Measurements from ENCODE around the gene TBCD.

Gene TBCD

DNA sequence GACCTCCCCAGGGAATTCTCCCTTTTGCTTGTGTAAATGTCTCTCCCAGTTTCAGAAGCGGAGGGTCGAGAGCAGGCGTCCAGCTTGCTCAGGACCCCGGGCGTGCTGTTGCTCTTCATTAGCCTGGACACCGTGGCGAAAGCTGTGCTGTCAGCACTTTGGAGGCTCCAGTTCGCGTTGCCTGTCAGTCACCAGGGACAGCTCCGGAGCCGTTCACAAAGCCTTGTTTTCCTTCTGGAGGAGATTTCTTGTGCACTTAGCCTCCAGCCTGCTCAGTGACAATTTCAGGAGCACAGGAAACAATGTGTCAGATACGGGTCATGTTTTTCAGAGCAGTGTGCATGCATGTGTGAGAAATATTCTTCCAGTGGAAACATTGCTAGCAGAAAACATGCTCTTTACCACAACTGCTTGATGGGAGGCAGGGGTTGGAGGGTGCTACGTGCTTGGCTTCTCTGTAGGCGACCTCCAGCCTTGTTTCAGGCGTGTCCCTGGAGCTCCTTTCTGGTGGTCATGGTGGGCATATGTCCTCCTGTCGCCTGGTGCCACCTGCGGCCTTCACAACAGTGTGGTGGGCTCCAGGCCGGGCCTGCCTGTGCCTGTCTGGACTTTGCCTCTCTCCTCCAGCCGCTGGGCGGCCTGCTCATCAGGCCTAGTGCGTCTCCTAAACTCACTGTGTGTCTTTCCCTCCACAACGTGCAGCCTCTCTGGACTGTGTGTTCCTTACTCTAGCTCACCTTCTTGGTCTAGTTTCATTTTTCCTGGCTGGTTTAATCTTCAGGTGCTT lies 59.0 kb downstream of the TBCD start:
- DNase-seq (ENCODE audit: low read depth), result no peak

DNA sequence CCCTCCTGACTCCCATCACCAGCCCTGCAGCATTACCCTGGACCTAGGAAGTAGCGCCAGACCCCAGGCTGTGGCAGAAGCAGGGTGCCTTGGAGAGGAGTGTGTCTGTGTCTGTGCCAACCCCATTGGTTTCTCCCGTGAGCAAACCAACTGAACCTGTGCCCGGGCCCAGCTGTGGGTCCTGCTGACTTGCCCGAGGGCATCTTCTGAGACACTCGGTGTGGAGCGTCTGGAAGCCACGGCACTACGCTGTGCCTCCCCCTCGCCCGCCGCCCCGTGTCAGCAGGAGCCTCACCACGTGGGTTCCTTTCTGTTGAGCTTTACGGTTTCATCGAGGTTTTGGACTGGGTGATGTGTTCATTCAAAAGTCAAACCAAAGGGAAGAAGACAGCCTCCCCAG lies 60.2 kb downstream of the TBCD start:
- DNase-seq (ENCODE audit: low read depth), result no peak

DNA sequence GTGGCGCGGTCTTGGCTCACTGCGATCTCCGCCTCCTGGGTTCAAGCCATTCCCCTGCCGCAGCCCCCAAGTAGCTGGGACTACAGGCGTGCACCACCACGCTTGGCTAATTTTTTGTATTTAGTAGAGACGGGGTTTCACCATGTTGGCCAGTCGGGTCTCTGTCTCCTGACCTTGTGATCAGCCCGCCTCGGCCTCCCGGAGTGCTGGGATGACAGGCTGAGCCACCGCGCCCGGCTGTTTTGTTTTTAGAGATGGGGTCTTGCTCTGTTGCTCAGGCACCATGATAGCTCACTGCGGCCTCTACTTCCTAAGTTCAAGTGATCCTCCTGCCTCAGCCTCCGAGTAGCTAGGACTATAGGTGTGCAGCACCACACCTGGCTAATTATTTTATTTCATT lies 60.7 kb downstream of the TBCD start:
- DNase-seq (ENCODE audit: low read depth), result no peak

- DNase-seq (ENCODE audit: low read depth), result no peak
Measured at GRCh38 chr17:82813299-82814051, 61.6 kb downstream of the TBCD start.

- DNase-seq (ENCODE audit: low read depth), result no peak
Measured at GRCh38 chr17:82814834-82815233, 63.0 kb downstream of the TBCD start.

DNA sequence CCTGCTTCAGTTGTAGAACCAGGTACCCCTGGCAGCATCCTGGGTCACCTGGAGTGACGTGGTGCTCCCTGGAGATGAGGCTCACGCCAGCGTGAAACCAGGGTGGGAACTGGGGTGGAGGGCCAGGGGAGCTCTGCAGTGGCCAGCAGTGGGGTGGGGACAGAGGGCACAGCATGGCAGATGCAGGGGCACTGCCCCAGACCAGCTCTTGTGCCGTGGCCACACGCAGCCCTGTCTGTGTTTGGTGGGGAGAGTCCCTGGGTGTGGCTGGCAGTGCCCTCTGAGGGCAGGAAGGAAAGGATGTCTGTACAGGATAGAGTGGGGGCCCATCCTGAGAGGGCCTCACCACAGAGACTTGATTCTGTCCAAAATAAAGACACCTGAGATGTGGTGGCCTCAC lies 63.5 kb downstream of the TBCD start:
- DNase-seq (ENCODE audit: low read depth), result no peak

- DNase-seq (ENCODE audit: low read depth), result no peak
Measured at GRCh38 chr17:82815790-82816305, 64.0 kb downstream of the TBCD start.

- no peak for DNase-seq (ENCODE audit: low read depth)
Measured at GRCh38 chr17:82816358-82816757, 64.5 kb downstream of the TBCD start.

GRCh38 chr17:82817947-82818346 lies 66.1 kb downstream of the TBCD start:
- no peak for DNase-seq (ENCODE audit: low read depth)

- no peak for DNase-seq (ENCODE audit: low read depth)
Measured at GRCh38 chr17:82820278-82821251, 68.7 kb downstream of the TBCD start.

DNA sequence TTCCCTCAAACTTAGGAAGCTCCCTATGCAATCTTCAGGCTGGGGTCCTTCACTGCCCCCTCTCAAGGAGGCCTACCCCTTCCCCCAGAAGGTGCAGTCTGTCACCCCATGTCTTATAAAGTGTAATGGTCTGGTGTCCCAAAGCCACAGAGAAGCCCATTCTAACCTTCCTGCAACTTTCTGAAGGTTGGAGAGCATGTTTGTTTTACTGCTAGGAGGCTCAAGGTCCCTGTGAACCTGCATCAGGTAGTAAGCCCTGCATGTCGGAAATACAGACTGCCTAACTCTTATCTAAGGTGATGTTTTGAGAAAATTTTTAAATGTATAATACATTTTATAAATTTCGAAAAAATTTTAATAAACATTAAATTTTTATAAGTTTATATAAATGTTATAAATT lies 69.7 kb downstream of the TBCD start:
- DNase-seq (ENCODE audit: low read depth), result no peak

- no peak for DNase-seq (ENCODE audit: low read depth)
Measured at GRCh38 chr17:82822281-82822680, 70.4 kb downstream of the TBCD start.

DNA sequence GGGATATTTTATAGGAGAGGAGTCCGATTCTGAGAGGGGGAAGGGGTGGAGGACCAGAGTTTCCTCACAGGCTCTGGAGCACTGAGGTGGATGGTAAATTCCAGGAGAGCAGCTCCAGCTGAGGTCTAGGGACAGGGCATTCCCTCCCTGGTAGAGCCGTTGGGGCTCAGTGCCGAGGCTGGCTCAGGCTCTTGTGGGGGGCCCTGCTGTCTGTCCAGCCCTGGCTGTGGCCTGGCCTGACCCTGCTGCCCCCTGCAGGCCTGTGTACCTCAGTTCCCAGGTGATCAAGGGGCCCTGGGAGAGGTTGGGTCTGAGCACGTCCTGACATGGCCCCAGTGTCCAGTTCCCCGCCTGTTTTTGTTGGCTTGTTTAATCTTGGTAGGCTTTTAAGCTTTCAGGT lies 71.1 kb downstream of the TBCD start:
- DNase-seq (ENCODE audit: low read depth), result no peak

DNA sequence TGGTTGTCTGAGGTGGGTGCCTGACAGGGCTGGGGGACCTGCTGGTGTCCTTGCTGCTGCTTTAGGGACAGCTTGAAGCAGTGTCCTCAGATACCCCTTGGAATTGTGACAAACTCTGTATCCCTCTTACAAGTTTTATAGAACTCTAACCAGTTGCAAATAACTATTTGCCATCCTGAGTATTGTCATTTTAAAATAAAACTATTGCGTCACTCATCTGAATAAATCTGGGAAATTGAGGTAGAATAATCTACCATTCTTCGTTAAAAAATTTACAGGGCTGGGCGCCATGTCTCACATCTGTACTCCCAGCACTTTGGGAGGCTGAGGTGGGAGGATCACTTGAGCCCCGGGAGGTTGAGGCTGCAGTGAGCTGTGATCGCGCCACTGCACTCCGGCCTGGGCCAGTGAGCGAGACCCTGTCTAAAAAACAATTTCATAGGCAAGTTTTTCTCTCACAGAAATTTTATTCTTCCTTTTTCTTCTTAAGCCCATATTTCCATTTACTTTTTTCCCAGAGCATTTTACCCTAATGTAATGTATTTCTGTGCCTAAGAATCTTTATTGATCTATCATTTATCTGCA lies 73.8 kb downstream of the TBCD start:
- DNase-seq (ENCODE audit: low read depth), result no peak

GRCh38 chr17:82826211-82826610 lies 74.3 kb downstream of the TBCD start:
- no peak for DNase-seq (ENCODE audit: low read depth)

- DNase-seq (ENCODE audit: low read depth), result no peak
Measured at GRCh38 chr17:82826956-82827355, 75.1 kb downstream of the TBCD start.

GRCh38 chr17:82828875-82829487 lies 77.1 kb downstream of the TBCD start:
- no peak for DNase-seq (ENCODE audit: low read depth)

- DNase-seq (ENCODE audit: low read depth), result no peak
Measured at GRCh38 chr17:82830249-82830661, 78.4 kb downstream of the TBCD start.

- no peak for DNase-seq (ENCODE audit: low read depth)
Measured at GRCh38 chr17:82831041-82831817, 79.4 kb downstream of the TBCD start.

- no peak for DNase-seq (ENCODE audit: low read depth)
Measured at GRCh38 chr17:82831818-82832200, 79.9 kb downstream of the TBCD start.

DNA sequence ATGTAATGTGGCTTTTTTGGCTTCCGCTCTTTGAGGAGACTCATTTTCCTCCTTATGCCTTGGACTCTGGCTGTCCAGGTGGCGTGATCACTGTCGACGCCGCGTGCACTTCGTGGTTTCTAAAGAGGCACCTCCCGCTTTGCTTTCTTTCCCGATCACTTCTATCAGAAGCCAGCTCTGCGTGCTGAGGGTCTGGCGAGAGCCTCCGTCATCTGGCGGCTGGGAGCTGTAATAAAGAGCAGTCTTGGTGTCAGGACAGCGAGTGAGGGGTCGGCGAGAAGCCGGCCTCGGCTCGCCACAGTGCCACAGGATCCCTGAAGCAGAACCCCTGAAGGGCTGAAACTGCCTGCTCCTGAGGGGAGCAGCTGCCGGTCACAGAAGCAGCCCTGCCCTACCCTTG lies 80.5 kb downstream of the TBCD start:
- DNase-seq (ENCODE audit: low read depth), result no peak
